Trophoblast cell (in vitro differentiated cells and primary cell): ENCODE measurements around the gene SPIRE1.

ENCODE experiments used
- DNase-seq, 2 donors: peaks; one replicate each; pipeline ENCODE4 v3.0.0-alpha.2; 2016
- H2AFZ ChIP-seq: 2 replicates; pipeline ENCODE4 v1.6.1; 2013; ENCODE audit warnings: low read length, moderate library complexity, mild to moderate bottlenecking; ENCODE audit not compliant: insufficient read depth, poor library complexity
- H2AK5ac ChIP-seq: 2 replicates; pipeline ENCODE4 v1.6.1; 2013; ENCODE audit warnings: mild to moderate bottlenecking, low read length
- H2BK120ac ChIP-seq: 2 replicates; pipeline ENCODE4 v1.6.1; 2013; ENCODE audit warnings: low read length, mild to moderate bottlenecking, moderate library complexity; ENCODE audit not compliant: insufficient read depth, poor library complexity
- H2BK12ac ChIP-seq: 2 replicates; pipeline ENCODE4 v1.6.1; 2013; ENCODE audit warnings: mild to moderate bottlenecking, low read length, moderate library complexity
- H2BK5ac ChIP-seq: 2 replicates; pipeline ENCODE4 v1.6.1; 2013; ENCODE audit warnings: low read length, low read depth, moderate library complexity, mild to moderate bottlenecking; ENCODE audit not compliant: poor library complexity
- H3K14ac ChIP-seq: 2 replicates; pipeline ENCODE4 v1.6.1; 2013; ENCODE audit warnings: mild to moderate bottlenecking, low read length
- H3K18ac ChIP-seq: 2 replicates; pipeline ENCODE4 v1.6.1; 2013; ENCODE audit warnings: mild to moderate bottlenecking, low read length
- H3K23ac ChIP-seq: 2 replicates; pipeline ENCODE4 v1.6.1; 2013; ENCODE audit warnings: low read length
- H3K27ac ChIP-seq: 2 replicates; pipeline ENCODE4 v1.5.1; 2013; ENCODE audit warnings: low read depth, mild to moderate bottlenecking, inconsistent platforms, low read length, moderate library complexity
- H3K27me3 ChIP-seq: 2 replicates; pipeline ENCODE4 v1.6.1; 2013; ENCODE audit warnings: inconsistent platforms, mild to moderate bottlenecking, low read length, moderate library complexity; ENCODE audit not compliant: insufficient read depth
- H3K36me3 ChIP-seq, 2 experiments: 1 replicate in 1 of 2; 2 replicates in 1 of 2; pipeline ENCODE4 v1.6.1; 2013; ENCODE audit warnings: low read length in 2 of 2, mild to moderate bottlenecking in 2 of 2, moderate library complexity in 1 of 2; ENCODE audit not compliant: insufficient read depth in 2 of 2, control insufficient read depth in 1 of 2
- H3K4ac ChIP-seq: 2 replicates; pipeline ENCODE4 v1.6.1; 2013; ENCODE audit warnings: low read depth, mild to moderate bottlenecking, low read length, moderate library complexity
- H3K4me1 ChIP-seq, 2 experiments: 1 replicate in 1 of 2; 2 replicates in 1 of 2; pipeline ENCODE4 v1.6.1; 2013; ENCODE audit warnings: low read length in 2 of 2, mild to moderate bottlenecking in 2 of 2, moderate library complexity in 1 of 2; ENCODE audit not compliant: insufficient read depth in 2 of 2, control insufficient read depth in 1 of 2
- H3K4me2 ChIP-seq: 2 replicates; pipeline ENCODE4 v1.6.1; 2013; ENCODE audit warnings: inconsistent platforms, mild to moderate bottlenecking, low read length, moderate library complexity
- H3K4me3 ChIP-seq: 2 replicates; pipeline ENCODE4 v1.5.1; 2013; ENCODE audit warnings: mild to moderate bottlenecking, low read depth, low read length, inconsistent platforms
- H3K79me1 ChIP-seq: one replicate; pipeline ENCODE4 v1.6.1; 2013; ENCODE audit warnings: low read length
- H3K79me2 ChIP-seq: 2 replicates; pipeline ENCODE4 v1.6.1; 2013; ENCODE audit warnings: low read length, mild to moderate bottlenecking; ENCODE audit not compliant: control insufficient read depth, insufficient read depth, poor library complexity
- H3K9ac ChIP-seq: 2 replicates; pipeline ENCODE4 v1.6.1; 2013; ENCODE audit warnings: mild to moderate bottlenecking, low read length
- H3K9me3 ChIP-seq: 2 replicates; pipeline ENCODE4 v1.6.1; 2013; ENCODE audit warnings: low read depth, mild to moderate bottlenecking, control low read depth, inconsistent platforms, low read length; ENCODE audit not compliant: insufficient read depth
- H4K12ac ChIP-seq: 2 replicates; pipeline ENCODE4 v1.6.1; 2013; ENCODE audit warnings: low read depth, mild to moderate bottlenecking, low read length, moderate library complexity
- H4K8ac ChIP-seq: 2 replicates; pipeline ENCODE4 v1.6.1; 2013; ENCODE audit warnings: low read depth, mild to moderate bottlenecking, low read length, moderate library complexity
- H4K91ac ChIP-seq: one replicate; pipeline ENCODE4 v1.6.1; 2013; ENCODE audit warnings: low read depth, mild to moderate bottlenecking, low read length, moderate library complexity
- WGBS: extraction: QIAGEN DNeasy Blood & Tissue Kit; methylation state at CpG from one replicate; pipeline ENCODE4 v1.1.7; 2013; ENCODE audit warnings: missing lambda C conversion rate; ENCODE audit not compliant: insufficient read length, insufficient coverage; ENCODE audit errors: extremely low coverage; 5-methylcytosine and 5-hydroxymethylcytosine counted together

Gene SPIRE1

DNA sequence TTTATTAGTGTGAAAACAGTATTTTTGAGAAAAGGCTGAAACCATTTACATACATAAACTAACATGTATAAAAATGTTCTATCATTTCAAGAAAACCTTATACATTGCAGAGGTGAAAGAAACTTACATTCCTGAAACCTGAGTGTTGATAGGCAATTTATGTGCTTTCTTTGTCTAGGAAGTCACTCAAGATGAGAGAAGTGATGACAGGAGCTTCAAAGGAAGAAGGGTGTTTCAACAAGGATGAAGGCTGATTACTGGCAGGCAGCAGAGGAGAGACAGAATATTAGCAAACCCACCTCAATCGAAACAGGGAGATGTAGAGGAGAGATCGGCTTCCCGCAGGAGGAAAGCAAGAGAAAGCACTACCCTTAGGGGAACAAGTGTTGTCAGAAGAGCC is 125.2 kb downstream of the SPIRE1 start:
- H3K14ac ChIP-seq, result no peak overlapping the region
- no peak overlapping the region for H3K9ac ChIP-seq
- H4K91ac ChIP-seq, result no peak overlapping the region
- no peak overlapping the region for H2BK5ac ChIP-seq
- H3K4ac ChIP-seq, result no peak overlapping the region
- H2BK120ac ChIP-seq, result no peak overlapping the region
- no peaks in the 10 kb centered on the region for H3K4me1 ChIP-seq
- H3K4me3 ChIP-seq, result no peak overlapping the region
- H2AK5ac ChIP-seq, result no peak overlapping the region
- no peak overlapping the region for H3K4me2 ChIP-seq
- no peaks in the 10 kb centered on the region for H3K36me3 ChIP-seq
- no peak overlapping the region for H4K12ac ChIP-seq
- H2BK12ac ChIP-seq, result no peak overlapping the region
- H3K27ac ChIP-seq, result no peak overlapping the region
- H4K8ac ChIP-seq, result no peak overlapping the region
- no peak overlapping the region for H2AFZ ChIP-seq
- H3K27me3 ChIP-seq, result no peaks in the 10 kb centered on the region
- H3K79me2 ChIP-seq, result no peaks in the 10 kb centered on the region
- no peaks in the 10 kb centered on the region for H3K79me1 ChIP-seq
- DNase-seq, result no peak
- H3K23ac ChIP-seq, result no peak overlapping the region
- no CpG with 5 or more reads among the region's 3 CpGs for WGBS
- H3K18ac ChIP-seq, result no peak overlapping the region
- H3K9me3 ChIP-seq, result no peaks in the 10 kb centered on the region

- no peak overlapping the region for H2AK5ac ChIP-seq
- H3K18ac ChIP-seq, result no peak overlapping the region
- H4K8ac ChIP-seq, result no peak overlapping the region
- H3K27me3 ChIP-seq, result no peaks in the 10 kb centered on the region
- H3K9me3 ChIP-seq, result no peaks in the 10 kb centered on the region
- H2AFZ ChIP-seq, result no peak overlapping the region
- no peak for DNase-seq
- no peak overlapping the region for H2BK120ac ChIP-seq
- no peaks in the 10 kb centered on the region for H3K4me1 ChIP-seq
- no peak overlapping the region for H3K9ac ChIP-seq
- no CpG with 5 or more reads among the region's 1 CpG for WGBS
- H3K4me3 ChIP-seq, result no peak overlapping the region
- no peaks in the 10 kb centered on the region for H3K79me1 ChIP-seq
- no peaks in the 10 kb centered on the region for H3K79me2 ChIP-seq
- H2BK5ac ChIP-seq, result no peak overlapping the region
- no peak overlapping the region for H4K12ac ChIP-seq
- H3K23ac ChIP-seq, result no peak overlapping the region
- no peak overlapping the region for H3K27ac ChIP-seq
- no peak overlapping the region for H2BK12ac ChIP-seq
- no peak overlapping the region for H3K4ac ChIP-seq
- no peak overlapping the region for H4K91ac ChIP-seq
- H3K36me3 ChIP-seq, result no peaks in the 10 kb centered on the region
- no peak overlapping the region for H3K14ac ChIP-seq
- no peak overlapping the region for H3K4me2 ChIP-seq
These were observed 126.2 kb downstream of the SPIRE1 start for GRCh38 chr18:12531749-12532148.

GRCh38 chr18:12520442-12520992 is 137.4 kb downstream of the SPIRE1 start:
- no peak overlapping the region for H4K91ac ChIP-seq
- no peak overlapping the region for H2AFZ ChIP-seq
- H3K79me1 ChIP-seq, result peaks cover 1% of the 10 kb centered on the region
- H3K4me3 ChIP-seq, result no peak overlapping the region
- no peak overlapping the region for H2BK120ac ChIP-seq
- H3K4me2 ChIP-seq, result no peak overlapping the region
- no CpG with 5 or more reads among the region's 5 CpGs for WGBS
- H3K23ac ChIP-seq, result no peak overlapping the region
- no peaks in the 10 kb centered on the region for H3K79me2 ChIP-seq
- H2AK5ac ChIP-seq, result no peak overlapping the region
- H3K18ac ChIP-seq, result no peak overlapping the region
- no peaks in the 10 kb centered on the region for H3K9me3 ChIP-seq
- DNase-seq, result no peak
- H3K4ac ChIP-seq, result no peak overlapping the region
- H4K12ac ChIP-seq, result no peak overlapping the region
- no peak overlapping the region for H3K27ac ChIP-seq
- H4K8ac ChIP-seq, result no peak overlapping the region
- H2BK5ac ChIP-seq, result no peak overlapping the region
- no peaks in the 10 kb centered on the region for H3K27me3 ChIP-seq
- H2BK12ac ChIP-seq, result no peak overlapping the region
- peaks cover 3% of the 10 kb centered on the region in 2 experiments for H3K4me1 ChIP-seq
- H3K36me3 ChIP-seq, result no peaks in the 10 kb centered on the region
- no peak overlapping the region for H3K9ac ChIP-seq
- H3K14ac ChIP-seq, result no peak overlapping the region

DNA sequence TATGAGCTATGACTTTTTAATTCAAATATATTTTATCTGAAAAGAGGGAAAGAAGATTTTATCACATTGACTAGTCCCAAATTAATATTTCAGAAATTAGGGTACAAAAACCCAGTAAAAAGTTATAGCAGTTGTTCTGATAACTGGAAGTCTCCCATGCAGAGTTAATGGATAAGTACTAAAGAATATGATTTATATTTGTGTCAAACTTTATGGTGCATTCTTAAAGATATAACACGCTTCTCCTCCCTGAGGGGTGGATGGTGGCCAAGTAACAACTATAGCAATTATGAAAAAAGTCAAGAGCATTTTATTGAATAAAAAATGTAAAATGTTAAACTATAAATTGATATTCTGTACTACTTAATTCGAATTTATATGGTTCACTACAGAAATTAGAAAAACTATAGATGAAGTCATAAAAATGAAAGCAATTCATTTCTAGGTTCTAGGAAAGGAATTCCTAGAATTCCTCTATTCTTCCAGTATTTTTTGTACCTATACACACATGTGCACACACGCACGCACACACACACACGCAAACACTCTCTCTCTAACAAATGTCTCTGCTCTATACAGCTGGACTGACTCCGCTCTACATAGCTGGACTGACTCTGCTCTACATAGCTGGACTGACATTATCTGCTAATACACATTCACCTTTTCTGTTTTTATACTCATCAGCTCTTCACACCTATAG is 138.9 kb downstream of the SPIRE1 start:
- Histone ChIP-seq H2BK12ac (no peak overlapping the region), H4K12ac (no peak overlapping the region), H2BK120ac (no peak overlapping the region), H3K18ac (no peak overlapping the region), H3K9ac (no peak overlapping the region), H3K9me3 (no peaks in the 10 kb centered on the region), H3K4ac (no peak overlapping the region), H3K79me1 (peaks cover 1% of the 10 kb centered on the region), H3K79me2 (no peaks in the 10 kb centered on the region), H2AK5ac (no peak overlapping the region), H2AFZ (no peak overlapping the region), H4K91ac (no peak overlapping the region), H2BK5ac (no peak overlapping the region), H3K4me1 (peaks cover 3% of the 10 kb centered on the region in 2 experiments), H3K27me3 (no peaks in the 10 kb centered on the region), H3K36me3 (no peaks in the 10 kb centered on the region), H3K23ac (no peak overlapping the region), H3K4me3 (no peak overlapping the region), H4K8ac (no peak overlapping the region), H3K27ac (no peak overlapping the region), H3K4me2 (no peak overlapping the region), H3K14ac (no peak overlapping the region)
- no CpG with 5 or more reads among the region's 6 CpGs for WGBS
- DNase-seq, result no peak
